Fibroblast of lung (primary cell): ENCODE data around the gene RNF150. TPM values are rescaled to one million over a fixed set of nuclear protein-coding genes. Genes with fewer than 3 reads are reported as not detected.

Source experiments
- DNase-seq, 2 donors: peaks; one replicate each; pipeline versions ENCODE4 v3.0.0 to v3.0.0-alpha.2; 2010; ENCODE audit warnings: low read depth in 2 of 2
- H2AFZ ChIP-seq: 2 replicates; pipeline ENCODE4 v1.5.1; 2012; ENCODE audit warnings: low read length, control low read depth, inconsistent platforms
- H3K27ac ChIP-seq: 2 replicates; pipeline ENCODE4 v1.5.1; 2011; ENCODE audit warnings: low read length, control low read depth; ENCODE audit not compliant: insufficient read depth
- H3K27me3 ChIP-seq: 2 replicates; pipeline ENCODE4 v1.5.1; 2011; ENCODE audit warnings: mild to moderate bottlenecking, low read length; ENCODE audit not compliant: control insufficient read depth, insufficient read depth
- H3K36me3 ChIP-seq: 2 replicates; pipeline ENCODE4 v1.5.1; 2011; ENCODE audit warnings: low read length; ENCODE audit not compliant: control insufficient read depth, insufficient read depth
- H3K4me1 ChIP-seq: 2 replicates; pipeline ENCODE4 v1.5.1; 2011; ENCODE audit warnings: low read length; ENCODE audit not compliant: control insufficient read depth, insufficient read depth; ENCODE audit errors: extremely low read depth
- H3K4me2 ChIP-seq: 2 replicates; pipeline ENCODE4 v1.5.1; 2011; ENCODE audit warnings: low read length, control low read depth; ENCODE audit not compliant: insufficient read depth; ENCODE audit errors: extremely low read depth
- H3K4me3 ChIP-seq, 4 experiments: fragments of 200-600 bp in 1 of 4; sonication (generic) in 1 of 4; replicated peaks in 1 of 4; 2 replicates each; pipeline ENCODE4 v1.5.1; 2011 to 2016; ENCODE audit warnings: low read length in 4 of 4, low read depth in 3 of 4, mild to moderate bottlenecking in 3 of 4, control low read depth in 2 of 4, inconsistent platforms in 1 of 4, mixed read lengths in 1 of 4; ENCODE audit not compliant: insufficient read depth in 1 of 4; ENCODE audit errors: control extremely low read depth in 1 of 4
- H3K79me2 ChIP-seq: 2 replicates; pipeline ENCODE4 v1.5.1; 2012; ENCODE audit warnings: mild to moderate bottlenecking, low read length, inconsistent platforms; ENCODE audit not compliant: control insufficient read depth, insufficient read depth
- H3K9ac ChIP-seq: 2 replicates; pipeline ENCODE4 v1.5.1; 2011; ENCODE audit warnings: mild to moderate bottlenecking, low read length, control low read depth; ENCODE audit not compliant: insufficient read depth
- H3K9me3 ChIP-seq: 2 replicates; pipeline ENCODE4 v1.5.1; 2012; ENCODE audit warnings: low read depth, low read length; ENCODE audit not compliant: control insufficient read depth, insufficient read depth
- H4K20me1 ChIP-seq: 2 replicates; pipeline ENCODE4 v1.5.1; 2011; ENCODE audit warnings: low read length; ENCODE audit not compliant: control insufficient read depth, insufficient read depth; ENCODE audit errors: extremely low read depth
- CTCF ChIP-seq, 2 donors: IDR thresholded peaks in 1 of 2; conservative IDR thresholded peaks in 1 of 2; 1 replicate in 1 of 2; 2 replicates in 1 of 2; pipeline ENCODE4 v1.5.1; 2011 to 2012; ENCODE audit warnings: low read length in 2 of 2, control low read depth in 1 of 2, inconsistent platforms in 1 of 2, low read depth in 1 of 2, mild to moderate bottlenecking in 1 of 2
- EZH2 ChIP-seq: IDR thresholded peaks from 2 replicates; pipeline ENCODE4 v1.5.1; 2012; ENCODE audit warnings: low read length, control low read depth, mild to moderate bottlenecking; ENCODE audit errors: missing control alignments
- polyA plus RNA-seq, 2 donors: library from polyadenylated mRNA; depleted of rRNA in 1 of 2; stranded (reverse) in 1 of 2; unstranded in 1 of 2; fragments of >200 nt; gene quantifications; 2 replicates each; pipeline ENCODE4 v1.2.1, GENCODE V29; 2011 to 2012; ENCODE audit warnings: missing spikeins in 1 of 2
- total RNA-seq: library from RNA; depleted of rRNA; stranded (reverse); fragments of >200 nt; gene quantifications from 2 replicates; pipeline ENCODE4 v1.2.1, GENCODE V29; 2014

Gene RNF150
- total and polyA plus RNA-seq, 2 donors (not counting 1 experiment from before 2014, with no cell fraction given): 0.66 to 5.6 TPM

GRCh38 chr4:141041021-141041476 is 92.2 kb downstream of the RNF150 start:
- no peaks in the 10 kb centered on the region for H3K79me2 ChIP-seq
- no peak overlapping the region for H3K27ac ChIP-seq
- H3K4me2 ChIP-seq: no peak overlapping the region
- H3K27me3 ChIP-seq: no peaks in the 10 kb centered on the region
- no peaks in the 10 kb centered on the region for H3K4me1 ChIP-seq
- H3K9me3 ChIP-seq: no peaks in the 10 kb centered on the region
- no peak overlapping the region for H2AFZ ChIP-seq
- H4K20me1 ChIP-seq: no peaks in the 10 kb centered on the region
- H3K9ac ChIP-seq: no peak overlapping the region
- H3K4me3 ChIP-seq: no peak overlapping the region
- DNase-seq: peak; percentile 38 to 65
- H3K36me3 ChIP-seq: no peaks in the 10 kb centered on the region
- TF ChIP-seq CTCF (conservative IDR thresholded peaks at IDR 0.05 in 1 of 2, IDR thresholded peaks at IDR 0.05 in 1 of 2; ENCODE audit: low read depth in 1 of 2, low read length in 2 of 2) (no peak), EZH2 (no peak)

GRCh38 chr4:141039156-141039555 is 94.1 kb downstream of the RNF150 start:
- no peak for DNase-seq
- no peak overlapping the region for H3K9ac ChIP-seq
- H3K36me3 ChIP-seq: no peaks in the 10 kb centered on the region
- no peaks in the 10 kb centered on the region for H3K4me1 ChIP-seq
- no peaks in the 10 kb centered on the region for H3K9me3 ChIP-seq
- TF ChIP-seq CTCF (conservative IDR thresholded peaks at IDR 0.05 in 1 of 2, IDR thresholded peaks at IDR 0.05 in 1 of 2; ENCODE audit: low read depth in 1 of 2, low read length in 2 of 2) (no peak), EZH2 (no peak)
- no peak overlapping the region for H3K4me2 ChIP-seq
- no peaks in the 10 kb centered on the region for H3K27me3 ChIP-seq
- no peaks in the 10 kb centered on the region for H4K20me1 ChIP-seq
- no peaks in the 10 kb centered on the region for H3K79me2 ChIP-seq
- no peak overlapping the region for H3K27ac ChIP-seq
- no peak overlapping the region for H3K4me3 ChIP-seq
- H2AFZ ChIP-seq: no peak overlapping the region

- Histone ChIP-seq H3K27ac (no peak overlapping the region), H3K27me3 (no peaks in the 10 kb centered on the region), H4K20me1 (no peaks in the 10 kb centered on the region), H3K4me3 (no peak overlapping the region), H3K9ac (no peak overlapping the region), H3K4me2 (no peak overlapping the region), H3K4me1 (no peaks in the 10 kb centered on the region), H3K36me3 (no peaks in the 10 kb centered on the region), H3K79me2 (no peaks in the 10 kb centered on the region), H3K9me3 (no peaks in the 10 kb centered on the region), H2AFZ (no peak overlapping the region)
- TF ChIP-seq EZH2 (no peak), CTCF (conservative IDR thresholded peaks at IDR 0.05 in 1 of 2, IDR thresholded peaks at IDR 0.05 in 1 of 2; ENCODE audit: low read depth in 1 of 2, low read length in 2 of 2) (no peak)
- DNase-seq: no peak
Observed at GRCh38 chr4:141038428-141038827, 94.8 kb downstream of the RNF150 start.
